ENCODE data around the gene SETBP1.

SETBP1 gene

GRCh38 chr18:44761812-44762211, 81.1 kb downstream of the SETBP1 start:
- no peak for DNase-seq (ENCODE audit: low read depth)
- no peak for TF ChIP-seq MYC (IDR thresholded peaks at IDR 0.05; ENCODE audit: low read depth, low read length)
- TF ChIP-seq CTCF (IDR thresholded peaks at IDR 0.05; ENCODE audit: low read depth, low read length): no peak
- no peak for TF ChIP-seq MAX (IDR thresholded peaks at IDR 0.05; ENCODE audit: low read depth, low read length)
- no peak for TF ChIP-seq POLR2A (IDR thresholded peaks at IDR 0.05; ENCODE audit: extremely low read depth, insufficient read length)
- no peak overlapping the region for H3K4me3 ChIP-seq (ENCODE audit: low read depth, low read length)

GRCh38 chr18:44763327-44763726, 82.6 kb downstream of the SETBP1 start:
- no peak overlapping the region for H3K4me3 ChIP-seq (ENCODE audit: low read depth, low read length)
- DNase-seq (ENCODE audit: low read depth): no peak
- TF ChIP-seq CTCF (IDR thresholded peaks at IDR 0.05; ENCODE audit: low read depth, low read length): no peak
- TF ChIP-seq MYC (IDR thresholded peaks at IDR 0.05; ENCODE audit: low read depth, low read length): no peak
- no peak for TF ChIP-seq POLR2A (IDR thresholded peaks at IDR 0.05; ENCODE audit: extremely low read depth, insufficient read length)
- no peak for TF ChIP-seq MAX (IDR thresholded peaks at IDR 0.05; ENCODE audit: low read depth, low read length)

- TF ChIP-seq CTCF (IDR thresholded peaks at IDR 0.05; ENCODE audit: low read depth, low read length) (no peak), MAX (IDR thresholded peaks at IDR 0.05; ENCODE audit: low read depth, low read length) (no peak), MYC (IDR thresholded peaks at IDR 0.05; ENCODE audit: low read depth, low read length) (no peak), POLR2A (IDR thresholded peaks at IDR 0.05; ENCODE audit: extremely low read depth, insufficient read length) (no peak)
- H3K4me3 ChIP-seq (ENCODE audit: low read depth, low read length): no peak overlapping the region
- no peak for DNase-seq (ENCODE audit: low read depth)
Measured at GRCh38 chr18:44764863-44765262, 84.2 kb downstream of the SETBP1 start.

- DNase-seq (ENCODE audit: low read depth): no peak
- TF ChIP-seq MYC (IDR thresholded peaks at IDR 0.05; ENCODE audit: low read depth, low read length): no peak
- TF ChIP-seq CTCF (IDR thresholded peaks at IDR 0.05; ENCODE audit: low read depth, low read length): no peak
- no peak for TF ChIP-seq MAX (IDR thresholded peaks at IDR 0.05; ENCODE audit: low read depth, low read length)
- no peak for TF ChIP-seq POLR2A (IDR thresholded peaks at IDR 0.05; ENCODE audit: extremely low read depth, insufficient read length)
- no peak overlapping the region for H3K4me3 ChIP-seq (ENCODE audit: low read depth, low read length)
Measured at GRCh38 chr18:44765456-44765855, 84.8 kb downstream of the SETBP1 start.

- no peak overlapping the region for H3K4me3 ChIP-seq (ENCODE audit: low read depth, low read length)
- TF ChIP-seq POLR2A (IDR thresholded peaks at IDR 0.05; ENCODE audit: extremely low read depth, insufficient read length): no peak
- no peak for TF ChIP-seq MAX (IDR thresholded peaks at IDR 0.05; ENCODE audit: low read depth, low read length)
- no peak for DNase-seq (ENCODE audit: low read depth)
Measured at GRCh38 chr18:44766450-44766849, 85.8 kb downstream of the SETBP1 start.

GRCh38 chr18:44767807-44768206, 87.1 kb downstream of the SETBP1 start:
- TF ChIP-seq MYC (IDR thresholded peaks at IDR 0.05; ENCODE audit: low read depth, low read length) (no peak), MAX (IDR thresholded peaks at IDR 0.05; ENCODE audit: low read depth, low read length) (no peak), CTCF (IDR thresholded peaks at IDR 0.05; ENCODE audit: low read depth, low read length) (no peak), POLR2A (IDR thresholded peaks at IDR 0.05; ENCODE audit: extremely low read depth, insufficient read length) (no peak)
- DNase-seq (ENCODE audit: low read depth): no peak
- H3K4me3 ChIP-seq (ENCODE audit: low read depth, low read length): no peak overlapping the region

All from NB4 (cell line).